HepG2 (cell line): ENCODE results near the gene SOBP. TPM values are rescaled to one million over a fixed set of nuclear protein-coding genes. Genes with fewer than 3 reads are reported as not detected.
A peak's percentile ranks its signal among the peaks of the same experiment; 100 is the strongest.

Experiments
- AGO1 ChIP-seq: fragments of 200-400 bp; formaldehyde crosslinking; IDR thresholded peaks from 2 replicates; pipeline ENCODE4 v1.6.1; 2017; ENCODE audit warnings: mild to moderate bottlenecking, low read depth, low read length, moderate library complexity; ENCODE audit not compliant: poor library complexity, severe bottlenecking
- ELF3 ChIP-seq: IDR thresholded peaks from 2 replicates; pipeline ENCODE4 v1.6.1; 2016; ENCODE audit warnings: missing genetic modification reagents, missing compliant biosample characterization
- GZF1 ChIP-seq: sonication (generic); formaldehyde crosslinking; IDR thresholded peaks from 2 replicates; pipeline ENCODE4 v1.5.1; 2020; ENCODE audit warnings: mild to moderate bottlenecking, missing genetic modification reagents
- HMGA1 ChIP-seq: sonication (generic); formaldehyde crosslinking; conservative IDR thresholded peaks from 2 replicates; pipeline ENCODE4 v1.4.0; 2020; ENCODE audit warnings: missing genetic modification reagents
- JUND ChIP-seq: sonication (generic); formaldehyde crosslinking; IDR thresholded peaks from 2 replicates; pipeline ENCODE4 v1.8.0; 2022; ENCODE audit warnings: mild to moderate bottlenecking, missing genetic modification reagents
- KDM6A ChIP-seq: IDR thresholded peaks from 2 replicates; pipeline ENCODE4 v1.6.1; 2016; ENCODE audit warnings: low read depth
- MAZ ChIP-seq, 2 experiments: sonication (generic) in 1 of 2; formaldehyde crosslinking in 1 of 2; IDR thresholded peaks; 2 replicates each; pipeline versions ENCODE4 v1.5.0 to v1.6.1; 2012 to 2020; ENCODE audit warnings: low read depth in 2 of 2, mild to moderate bottlenecking in 2 of 2, borderline replicate concordance in 1 of 2, improper control_type of control experiment in 1 of 2, low read length in 1 of 2, missing genetic modification reagents in 1 of 2, moderate library complexity in 1 of 2
- MXD4 ChIP-seq: IDR thresholded peaks from 2 replicates; pipeline ENCODE4 v1.6.1; 2016; ENCODE audit warnings: mild to moderate bottlenecking, missing biosample characterization, missing genetic modification reagents
- PHF8 ChIP-seq: sonication (generic); formaldehyde crosslinking; IDR thresholded peaks from 2 replicates; pipeline ENCODE4 v1.5.0; 2020; ENCODE audit warnings: missing genetic modification reagents
- ZNF329 ChIP-seq: sonication (generic); formaldehyde crosslinking; IDR thresholded peaks from 2 replicates; pipeline ENCODE4 v1.9.0; 2021; ENCODE audit warnings: low read depth, mild to moderate bottlenecking, missing genetic modification reagents
- ZNF737 ChIP-seq: sonication (generic); formaldehyde crosslinking; IDR thresholded peaks from 2 replicates; pipeline ENCODE4 v1.5.0; 2020; ENCODE audit warnings: missing genetic modification reagents, mild to moderate bottlenecking, borderline replicate concordance
- ZNF781 ChIP-seq: sonication (generic); formaldehyde crosslinking; IDR thresholded peaks from 2 replicates; pipeline ENCODE4 v1.5.1; 2020; ENCODE audit warnings: borderline replicate concordance, mild to moderate bottlenecking, missing genetic modification reagents; ENCODE audit errors: not compliant biosample characterization
- ZSCAN20 ChIP-seq: sonication (generic); formaldehyde crosslinking; IDR thresholded peaks from 2 replicates; pipeline ENCODE4 v1.4.0; 2020; ENCODE audit warnings: missing genetic modification reagents, mild to moderate bottlenecking, borderline replicate concordance
- polyA plus RNA-seq, 8 experiments: library from polyadenylated mRNA; depleted of rRNA in 3 of 8; stranded (reverse) in 7 of 8; unstranded in 1 of 8; fragments of >200 nt; fragmentation: Illumina TruSeq in 4 of 8; extraction: Trizol in 4 of 8; gene quantifications; 2 replicates each; pipeline versions ENCODE4 v1.2.1 to v1.2.3, GENCODE V29; 2011 to 2016; ENCODE audit warnings: low read depth in 4 of 8, missing spikeins in 1 of 8, mixed read lengths in 1 of 8; ENCODE audit not compliant: insufficient read depth in 1 of 8
- total RNA-seq, 5 experiments: library from RNA; depleted of rRNA; stranded (reverse); fragments of >200 nt; fragmentation: Illumina TruSeq; extraction: Trizol; gene quantifications; 2 replicates each; pipeline ENCODE4 v1.2.3, GENCODE V29; 2016; ENCODE audit warnings: low read depth in 1 of 5
- TF ChIP-seq, protein P1 (sequence below): sonication (generic); formaldehyde crosslinking; IDR thresholded peaks from one replicate; pipeline ENCODE4 v1.5.1; 2020; ENCODE audit warnings: mild to moderate bottlenecking, missing genetic modification reagents; ENCODE audit errors: not compliant biosample characterization
- TF ChIP-seq, protein P2 (sequence below): sonication (generic); formaldehyde crosslinking; IDR thresholded peaks from 2 replicates; pipeline ENCODE4 v1.5.0; 2020; ENCODE audit warnings: missing genetic modification reagents, mild to moderate bottlenecking, borderline replicate concordance
- TF ChIP-seq, protein P3 (sequence below): sonication (generic); formaldehyde crosslinking; IDR thresholded peaks from 2 replicates; pipeline ENCODE4 v1.4.0; 2020; ENCODE audit warnings: missing genetic modification reagents, borderline replicate concordance

SOBP gene
- total and polyA plus RNA-seq, 2 of the 13 experiments (the other 11 are each of a cell fraction or from before 2014, with no cell fraction given) = 1.5 to 6.9 TPM

DNA sequence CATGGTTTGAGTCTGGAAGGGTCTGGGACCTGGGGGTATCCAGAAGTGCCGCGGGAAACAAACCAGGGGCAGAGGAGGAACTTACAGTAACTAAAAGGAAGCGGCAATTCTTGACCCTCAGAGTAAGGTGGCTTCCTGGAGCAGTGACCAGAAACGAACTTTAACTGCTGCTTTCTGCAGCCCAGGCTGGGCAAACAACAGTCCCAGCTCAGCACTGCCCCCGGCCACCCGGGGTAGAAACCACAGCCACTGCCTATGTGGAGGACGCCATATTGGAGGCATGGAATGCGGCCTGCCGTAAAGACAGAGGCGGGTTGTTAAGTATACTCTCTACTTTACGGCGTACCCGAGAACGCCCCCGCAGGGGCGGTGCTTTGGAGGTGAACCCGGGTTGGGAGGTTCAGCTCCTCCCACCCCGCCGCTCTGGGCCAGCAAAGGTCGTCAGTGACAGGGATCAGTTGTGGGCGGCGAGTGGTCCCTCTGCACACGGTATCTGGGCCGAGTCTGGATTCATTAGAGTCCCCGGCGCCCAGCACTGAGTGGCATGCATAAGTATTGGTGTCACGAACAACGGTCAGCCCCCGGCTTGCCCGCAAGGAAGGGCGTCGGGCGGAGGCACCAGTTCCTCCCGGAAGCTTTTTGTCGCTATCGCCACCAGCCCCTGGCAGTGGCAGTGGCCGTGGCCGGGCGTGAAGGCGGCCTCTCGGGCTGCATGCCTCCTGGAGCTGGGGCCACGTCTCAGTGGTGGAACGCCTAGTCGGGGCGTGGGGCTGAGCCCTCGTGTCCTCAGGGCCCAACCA, 30.4 kb upstream of the SOBP start, which contains the start of gene PDSS2 (continued):
- TF ChIP-seq, protein P1, sequence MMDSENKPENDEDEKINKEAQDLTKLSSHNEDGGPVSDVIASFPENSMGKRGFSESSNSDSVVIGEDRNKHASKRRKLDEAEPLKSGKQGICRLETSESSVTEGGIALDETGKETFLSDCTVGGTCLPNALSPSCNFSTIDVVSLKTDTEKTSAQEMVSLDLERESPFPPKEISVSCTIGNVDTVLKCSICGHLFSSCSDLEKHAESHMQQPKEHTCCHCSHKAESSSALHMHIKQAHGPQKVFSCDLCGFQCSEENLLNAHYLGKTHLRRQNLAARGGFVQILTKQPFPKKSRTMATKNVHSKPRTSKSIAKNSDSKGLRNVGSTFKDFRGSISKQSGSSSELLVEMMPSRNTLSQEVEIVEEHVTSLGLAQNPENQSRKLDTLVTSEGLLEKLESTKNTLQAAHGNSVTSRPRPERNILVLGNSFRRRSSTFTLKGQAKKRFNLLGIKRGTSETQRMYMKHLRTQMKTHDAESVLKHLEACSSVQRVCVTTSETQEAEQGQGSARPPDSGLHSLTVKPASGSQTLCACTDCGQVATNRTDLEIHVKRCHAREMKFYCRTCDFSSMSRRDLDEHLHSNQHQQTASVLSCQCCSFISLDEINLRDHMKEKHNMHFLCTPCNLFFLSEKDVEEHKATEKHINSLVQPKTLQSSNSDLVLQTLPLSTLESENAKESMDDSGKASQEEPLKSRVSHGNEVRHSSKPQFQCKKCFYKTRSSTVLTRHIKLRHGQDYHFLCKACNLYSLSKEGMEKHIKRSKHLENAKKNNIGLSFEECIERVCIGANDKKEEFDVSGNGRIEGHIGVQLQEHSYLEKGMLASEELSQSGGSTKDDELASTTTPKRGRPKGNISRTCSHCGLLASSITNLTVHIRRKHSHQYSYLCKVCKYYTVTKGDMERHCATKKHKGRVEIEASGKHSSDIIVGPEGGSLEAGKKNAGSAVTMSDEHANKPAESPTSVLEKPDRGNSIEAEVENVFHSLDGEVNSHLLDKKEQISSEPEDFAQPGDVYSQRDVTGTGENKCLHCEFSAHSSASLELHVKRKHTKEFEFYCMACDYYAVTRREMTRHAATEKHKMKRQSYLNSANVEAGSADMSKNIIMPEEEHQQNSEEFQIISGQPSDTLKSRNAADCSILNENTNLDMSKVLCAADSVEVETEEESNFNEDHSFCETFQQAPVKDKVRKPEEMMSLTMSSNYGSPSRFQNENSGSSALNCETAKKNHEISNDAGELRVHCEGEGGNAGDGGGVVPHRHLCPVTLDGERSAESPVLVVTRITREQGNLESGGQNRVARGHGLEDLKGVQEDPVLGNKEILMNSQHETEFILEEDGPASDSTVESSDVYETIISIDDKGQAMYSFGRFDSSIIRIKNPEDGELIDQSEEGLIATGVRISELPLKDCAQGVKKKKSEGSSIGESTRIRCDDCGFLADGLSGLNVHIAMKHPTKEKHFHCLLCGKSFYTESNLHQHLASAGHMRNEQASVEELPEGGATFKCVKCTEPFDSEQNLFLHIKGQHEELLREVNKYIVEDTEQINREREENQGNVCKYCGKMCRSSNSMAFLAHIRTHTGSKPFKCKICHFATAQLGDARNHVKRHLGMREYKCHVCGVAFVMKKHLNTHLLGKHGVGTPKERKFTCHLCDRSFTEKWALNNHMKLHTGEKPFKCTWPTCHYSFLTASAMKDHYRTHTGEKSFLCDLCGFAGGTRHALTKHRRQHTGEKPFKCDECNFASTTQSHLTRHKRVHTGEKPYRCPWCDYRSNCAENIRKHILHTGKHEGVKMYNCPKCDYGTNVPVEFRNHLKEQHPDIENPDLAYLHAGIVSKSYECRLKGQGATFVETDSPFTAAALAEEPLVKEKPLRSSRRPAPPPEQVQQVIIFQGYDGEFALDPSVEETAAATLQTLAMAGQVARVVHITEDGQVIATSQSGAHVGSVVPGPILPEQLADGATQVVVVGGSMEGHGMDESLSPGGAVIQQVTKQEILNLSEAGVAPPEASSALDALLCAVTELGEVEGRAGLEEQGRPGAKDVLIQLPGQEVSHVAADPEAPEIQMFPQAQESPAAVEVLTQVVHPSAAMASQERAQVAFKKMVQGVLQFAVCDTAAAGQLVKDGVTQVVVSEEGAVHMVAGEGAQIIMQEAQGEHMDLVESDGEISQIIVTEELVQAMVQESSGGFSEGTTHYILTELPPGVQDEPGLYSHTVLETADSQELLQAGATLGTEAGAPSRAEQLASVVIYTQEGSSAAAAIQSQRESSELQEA (CRISPR knock-in tag) = peak; percentile 47
- TF ChIP-seq GZF1 (CRISPR knock-in tag) (no peak; the same call in 1 of the 2 replicates), KDM6A (CRISPR knock-in tag) (no peak), ZNF781 (CRISPR knock-in tag) (peak; percentile 82), AGO1 (no peak), ZNF737 (CRISPR knock-in tag) (no peak; the same call in 1 of the 2 replicates), MAZ (IDR thresholded peaks at IDR 0.05; ENCODE audit: borderline replicate concordance, low read depth, low read length) (peak; percentile 38; the same call in 1 of the 2 replicates), MAZ (CRISPR knock-in tag; IDR thresholded peaks at IDR 0.05; ENCODE audit: low read depth) (peak; percentile 60; the same call in 1 of the 2 replicates), ZSCAN20 (CRISPR knock-in tag) (no peak), MXD4 (CRISPR knock-in tag) (0 out of 2 replicates have a peak, but pooled peaks have one; percentile 52), JUND (no peak), HMGA1 (CRISPR knock-in tag) (no peak), ELF3 (CRISPR knock-in tag) (peak; percentile 8; the same call in 1 of the 2 replicates), ZNF329 (CRISPR knock-in tag) (no peak), PHF8 (peak; percentile 86)
- TF ChIP-seq, protein P2, sequence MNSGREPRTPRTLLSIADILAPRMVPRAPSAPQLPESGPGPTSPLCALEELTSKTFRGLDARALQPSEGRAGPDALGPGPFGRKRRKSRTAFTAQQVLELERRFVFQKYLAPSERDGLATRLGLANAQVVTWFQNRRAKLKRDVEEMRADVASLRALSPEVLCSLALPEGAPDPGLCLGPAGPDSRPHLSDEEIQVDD (CRISPR knock-in tag) = 0 out of 2 replicates have a peak, but pooled peaks have one; percentile 58
- TF ChIP-seq, protein P3, sequence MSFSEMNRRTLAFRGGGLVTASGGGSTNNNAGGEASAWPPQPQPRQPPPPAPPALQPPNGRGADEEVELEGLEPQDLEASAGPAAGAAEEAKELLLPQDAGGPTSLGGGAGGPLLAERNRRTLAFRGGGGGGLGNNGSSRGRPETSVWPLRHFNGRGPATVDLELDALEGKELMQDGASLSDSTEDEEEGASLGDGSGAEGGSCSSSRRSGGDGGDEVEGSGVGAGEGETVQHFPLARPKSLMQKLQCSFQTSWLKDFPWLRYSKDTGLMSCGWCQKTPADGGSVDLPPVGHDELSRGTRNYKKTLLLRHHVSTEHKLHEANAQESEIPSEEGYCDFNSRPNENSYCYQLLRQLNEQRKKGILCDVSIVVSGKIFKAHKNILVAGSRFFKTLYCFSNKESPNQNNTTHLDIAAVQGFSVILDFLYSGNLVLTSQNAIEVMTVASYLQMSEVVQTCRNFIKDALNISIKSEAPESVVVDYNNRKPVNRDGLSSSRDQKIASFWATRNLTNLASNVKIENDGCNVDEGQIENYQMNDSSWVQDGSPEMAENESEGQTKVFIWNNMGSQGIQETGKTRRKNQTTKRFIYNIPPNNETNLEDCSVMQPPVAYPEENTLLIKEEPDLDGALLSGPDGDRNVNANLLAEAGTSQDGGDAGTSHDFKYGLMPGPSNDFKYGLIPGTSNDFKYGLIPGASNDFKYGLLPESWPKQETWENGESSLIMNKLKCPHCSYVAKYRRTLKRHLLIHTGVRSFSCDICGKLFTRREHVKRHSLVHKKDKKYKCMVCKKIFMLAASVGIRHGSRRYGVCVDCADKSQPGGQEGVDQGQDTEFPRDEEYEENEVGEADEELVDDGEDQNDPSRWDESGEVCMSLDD = 0 out of 2 replicates have a peak, but pooled peaks have one; percentile 52
